Ishikawa (cell line): Measurements from ENCODE around the gene ATP9A.
A peak's percentile ranks its signal among the peaks of the same experiment; 100 is the strongest.

Experiments
- CEBPB ChIP-seq: IDR thresholded peaks from 2 replicates; pipeline ENCODE4 v1.6.1; 2012
- CREB1 ChIP-seq: IDR thresholded peaks from 2 replicates; pipeline ENCODE4 v1.6.1; 2012; ENCODE audit warnings: low read depth
- EGR1 ChIP-seq: IDR thresholded peaks from 2 replicates; pipeline ENCODE4 v1.6.1; 2012
- EP300 ChIP-seq: IDR thresholded peaks from 2 replicates; pipeline ENCODE4 v1.6.1; 2012; ENCODE audit warnings: borderline replicate concordance
- FOXM1 ChIP-seq: IDR thresholded peaks from 2 replicates; pipeline ENCODE4 v1.6.1; 2012; ENCODE audit warnings: low read depth, borderline replicate concordance
- MAX ChIP-seq: IDR thresholded peaks from 2 replicates; pipeline ENCODE4 v1.6.1; 2012
- NFIC ChIP-seq: IDR thresholded peaks from 2 replicates; pipeline ENCODE4 v1.6.1; 2012
- RAD21 ChIP-seq: IDR thresholded peaks from 2 replicates; pipeline ENCODE4 v1.6.1; 2012; ENCODE audit warnings: low read depth
- REST ChIP-seq: IDR thresholded peaks from 2 replicates; pipeline ENCODE4 v1.6.1; 2012; ENCODE audit warnings: low read depth, mild to moderate bottlenecking
- TAF1 ChIP-seq: IDR thresholded peaks from 2 replicates; pipeline ENCODE4 v1.6.1; 2012; ENCODE audit warnings: low read depth, mild to moderate bottlenecking
- TCF12 ChIP-seq: IDR thresholded peaks from 2 replicates; pipeline ENCODE4 v1.6.1; 2012; ENCODE audit warnings: low read depth
- TEAD4 ChIP-seq: IDR thresholded peaks from 2 replicates; pipeline ENCODE4 v1.6.1; 2012
- USF1 ChIP-seq: IDR thresholded peaks from 2 replicates; pipeline ENCODE4 v1.6.1; 2012
- YY1 ChIP-seq: IDR thresholded peaks from 2 replicates; pipeline ENCODE4 v1.6.1; 2012; ENCODE audit warnings: low read depth
- ZBTB7A ChIP-seq: IDR thresholded peaks from 2 replicates; pipeline ENCODE4 v1.6.1; 2012; ENCODE audit warnings: low read depth

The ATP9A gene

GRCh38 chr20:51597389-51598231, 170.6 kb downstream of the ATP9A start:
- TF ChIP-seq NFIC, result no peak
- TF ChIP-seq EP300, result no peak
- TF ChIP-seq YY1, result no peak
- no peak for TF ChIP-seq RAD21
- no peak for TF ChIP-seq USF1
- TF ChIP-seq TEAD4, result no peak
- TF ChIP-seq TCF12, result no peak
- no peak for TF ChIP-seq ZBTB7A

- TF ChIP-seq EGR1, result no peak
- no peak for TF ChIP-seq CEBPB
- no peak for TF ChIP-seq EP300
- no peak for TF ChIP-seq YY1
Measured at GRCh38 chr20:51596668-51597388, 171.4 kb downstream of the ATP9A start.

- TF ChIP-seq YY1 (no peak), NFIC (no peak), TCF12 (no peak), CEBPB (no peak), RAD21 (no peak), EP300 (no peak)
Measured at GRCh38 chr20:51595744-51596143, 172.4 kb downstream of the ATP9A start.

GRCh38 chr20:51595058-51595532, 173.1 kb downstream of the ATP9A start:
- TF ChIP-seq RAD21, result peak; percentile 98
- peak; percentile 90 for TF ChIP-seq USF1
- TF ChIP-seq MAX, result peak; percentile 86
- no peak for TF ChIP-seq CREB1

GRCh38 chr20:51594236-51595057, 173.7 kb downstream of the ATP9A start:
- TF ChIP-seq ZBTB7A, result no peak
- no peak for TF ChIP-seq TAF1
- TF ChIP-seq TEAD4, result no peak
- no peak for TF ChIP-seq FOXM1
- TF ChIP-seq REST, result no peak
- TF ChIP-seq MAX, result no peak
- TF ChIP-seq NFIC, result no peak

- TF ChIP-seq EP300, result no peak
- TF ChIP-seq MAX, result no peak
- TF ChIP-seq REST, result no peak
- TF ChIP-seq FOXM1, result no peak
- TF ChIP-seq ZBTB7A, result no peak
- TF ChIP-seq NFIC, result no peak
Measured at GRCh38 chr20:51593584-51593983, 174.6 kb downstream of the ATP9A start.
